GM18502 (cell line): ENCODE data around the gene SLC22A23.
"Not testable (repeated sequence)": the region's sequence is repeated elsewhere in the genome, so short reads cannot be mapped to it uniquely, and the experiment has no call there.

ENCODE experiments used
- ATAC-seq: cut with Tn5 transposase; IDR thresholded peaks from one replicate; pipeline ENCODE4 v1.9.1; 2021; ENCODE audit warnings: mild to moderate bottlenecking; ENCODE audit not compliant: unreplicated experiment, poor library complexity

The SLC22A23 gene

DNA sequence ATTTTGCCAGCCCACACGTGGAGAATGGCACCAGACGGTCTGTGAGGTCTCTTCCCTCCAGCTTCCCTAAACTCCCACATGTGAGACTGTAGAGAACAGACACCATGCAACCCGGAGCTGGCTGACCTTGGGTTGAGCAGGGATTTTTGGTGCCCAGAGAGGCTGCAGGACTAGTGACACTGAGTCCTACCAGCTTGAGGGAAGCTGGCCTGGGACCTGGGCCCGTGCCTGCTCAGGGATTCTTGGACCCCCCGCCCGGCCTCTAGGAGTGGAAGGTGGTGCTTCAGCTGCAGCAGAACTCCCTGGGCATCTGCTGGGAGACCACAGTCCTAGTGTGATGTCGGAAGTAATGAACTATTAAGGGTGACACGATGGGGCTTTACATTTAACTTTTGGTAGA, 194.9 kb downstream of the SLC22A23 start:
- no peak for ATAC-seq

GRCh38 chr6:3261518-3261820, 195.4 kb downstream of the SLC22A23 start:
- no peak for ATAC-seq

DNA sequence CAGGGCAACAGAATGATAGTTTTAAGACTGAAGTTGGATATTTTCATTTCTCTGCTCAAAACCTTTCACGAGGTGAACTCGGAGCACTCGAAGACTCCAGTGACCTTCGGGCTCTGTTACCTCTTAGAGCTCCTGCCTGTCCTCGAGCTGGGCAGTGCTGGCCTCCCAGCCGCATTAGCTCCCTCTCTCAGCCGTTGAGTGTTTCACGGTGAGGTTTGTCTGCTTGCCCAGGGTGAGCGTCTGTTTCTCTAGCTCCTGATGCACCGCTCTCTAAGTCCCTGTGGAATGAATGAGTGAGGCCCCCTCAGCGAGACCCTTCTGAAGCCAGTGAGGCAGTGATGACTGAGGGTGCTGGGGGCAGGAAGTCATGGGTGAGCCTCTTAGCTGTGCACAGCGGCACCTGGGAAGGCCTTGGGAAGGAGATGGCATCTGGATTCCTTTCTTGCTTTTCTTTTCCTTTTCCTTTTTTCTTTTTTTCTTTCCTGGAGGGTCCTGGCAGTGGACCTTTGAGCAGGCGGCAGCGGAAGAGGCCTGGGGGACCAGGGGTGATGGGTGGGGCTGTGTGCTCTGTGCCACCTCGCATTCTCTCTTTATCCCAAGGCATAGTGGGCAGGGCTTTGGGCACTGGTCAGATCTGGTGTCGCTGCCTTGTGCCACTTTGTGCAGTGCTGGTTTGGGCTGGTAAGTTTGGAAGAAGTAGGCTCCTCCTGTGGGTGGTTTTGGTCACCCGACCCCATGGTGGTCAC, 195.9 kb downstream of the SLC22A23 start:
- ATAC-seq, result no peak

DNA sequence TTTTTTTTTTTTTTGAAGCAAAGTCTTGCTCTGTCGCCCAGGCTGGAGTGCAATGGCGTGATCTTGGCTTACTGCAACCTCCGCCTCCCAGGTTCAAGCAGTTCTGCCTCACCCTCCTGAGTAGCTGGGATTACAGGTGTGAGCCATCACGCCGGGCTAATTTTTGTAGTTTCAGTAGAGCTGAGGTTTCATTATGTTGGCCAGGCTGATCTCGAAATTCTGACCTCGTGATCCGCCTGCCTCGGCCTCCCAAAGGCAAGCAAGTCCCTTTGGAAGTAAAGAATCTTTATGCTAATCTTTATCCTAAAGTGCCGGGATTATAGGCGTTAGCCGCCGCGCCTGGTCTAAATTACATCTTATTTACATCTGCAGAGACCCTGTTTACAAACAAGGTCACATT, 196.6 kb downstream of the SLC22A23 start:
- no peak for ATAC-seq

GRCh38 chr6:3259491-3259958, 197.3 kb downstream of the SLC22A23 start:
- ATAC-seq, result peak; percentile 23

DNA sequence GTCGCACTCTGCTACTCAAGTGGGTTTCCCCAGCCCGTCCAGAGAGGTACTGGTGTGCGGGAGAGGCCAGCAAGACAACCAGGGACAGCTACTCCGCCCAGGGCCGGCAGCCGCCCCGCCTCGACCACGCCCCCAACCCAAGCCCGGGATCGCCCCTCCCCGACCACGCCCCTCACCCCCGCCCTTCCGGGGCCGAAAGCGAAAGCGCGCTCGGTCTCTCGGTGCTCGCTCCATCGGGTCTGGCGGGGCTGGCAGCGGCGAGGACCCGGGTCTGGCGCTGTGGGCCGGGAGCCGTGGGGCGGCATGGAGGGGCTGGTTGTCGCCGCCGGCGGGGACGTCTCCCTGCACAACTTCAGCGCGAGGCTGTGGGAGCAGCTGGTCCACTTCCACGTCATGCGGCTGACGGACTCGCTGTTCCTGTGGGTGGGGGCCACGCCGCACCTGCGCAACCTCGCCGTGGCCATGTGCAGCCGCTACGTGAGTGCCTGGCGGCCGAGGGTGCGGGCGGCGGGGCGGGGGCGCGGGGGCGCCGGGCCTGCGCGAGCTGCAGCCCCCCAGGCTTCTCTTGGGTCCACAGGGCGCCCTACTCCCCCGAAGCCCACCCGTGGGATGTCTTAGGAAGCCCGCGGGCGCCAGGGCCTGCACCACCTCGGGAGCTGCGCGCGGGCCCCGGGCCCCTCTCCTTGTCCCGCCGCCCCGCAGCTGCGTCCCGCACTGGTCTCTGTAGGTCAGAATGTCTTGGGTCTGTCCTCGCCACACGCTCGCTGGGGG, 197.9 kb downstream of the SLC22A23 start, which contains the start of gene PSMG4:
Gene PSMG4, plus strand, starts transcription at position 228 of the 771 bp plus-strand sequence. Its CDS starts 76 bp downstream, at position 304.
- ATAC-seq, result peak; percentile 80

- no peak for ATAC-seq
Measured at GRCh38 chr6:3258201-3258600, 198.6 kb downstream of the SLC22A23 start.

GRCh38 chr6:3253597-3253961, 203.3 kb downstream of the SLC22A23 start:
- no peak for ATAC-seq

DNA sequence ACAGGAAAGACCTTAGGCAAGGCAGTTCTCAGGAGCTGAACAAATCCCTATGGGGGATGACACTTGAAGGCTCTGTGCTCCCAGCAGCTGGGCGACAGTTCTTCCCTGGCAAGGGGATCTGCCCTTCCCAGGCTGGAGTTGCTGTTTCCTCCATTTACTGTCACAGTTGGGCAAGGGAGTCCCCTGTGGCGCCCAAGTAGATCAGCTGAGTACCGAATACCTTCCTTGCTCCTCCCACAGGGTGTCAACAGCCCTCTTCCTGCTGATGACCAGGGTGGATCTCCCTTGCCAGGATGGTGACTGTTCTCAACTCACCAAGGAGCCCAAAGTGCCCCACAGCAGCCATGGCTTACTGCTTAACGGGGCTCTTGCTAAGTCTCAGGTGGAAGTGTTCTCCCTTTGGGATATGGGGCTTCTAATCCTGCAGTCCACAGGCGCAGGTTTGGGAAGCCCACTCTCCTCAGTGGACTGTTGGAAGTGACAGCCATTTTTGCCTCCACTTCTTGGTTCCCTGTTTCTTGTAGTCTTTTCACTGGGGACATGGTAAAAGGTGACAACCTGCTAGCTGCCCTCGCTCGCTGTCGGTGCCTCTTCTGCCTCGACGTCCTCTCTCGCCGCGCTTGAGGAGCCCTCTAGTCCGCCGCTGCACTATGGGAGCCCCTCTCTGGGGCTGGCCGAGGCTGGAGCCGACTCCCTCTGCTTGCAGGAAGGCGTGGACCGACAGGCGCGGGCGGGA, 203.8 kb downstream of the SLC22A23 start:
- no peak for ATAC-seq

- no peak for ATAC-seq
Measured at GRCh38 chr6:3252369-3252768, 204.5 kb downstream of the SLC22A23 start.

GRCh38 chr6:3251462-3252314, 205.2 kb downstream of the SLC22A23 start:
- no peak for ATAC-seq

DNA sequence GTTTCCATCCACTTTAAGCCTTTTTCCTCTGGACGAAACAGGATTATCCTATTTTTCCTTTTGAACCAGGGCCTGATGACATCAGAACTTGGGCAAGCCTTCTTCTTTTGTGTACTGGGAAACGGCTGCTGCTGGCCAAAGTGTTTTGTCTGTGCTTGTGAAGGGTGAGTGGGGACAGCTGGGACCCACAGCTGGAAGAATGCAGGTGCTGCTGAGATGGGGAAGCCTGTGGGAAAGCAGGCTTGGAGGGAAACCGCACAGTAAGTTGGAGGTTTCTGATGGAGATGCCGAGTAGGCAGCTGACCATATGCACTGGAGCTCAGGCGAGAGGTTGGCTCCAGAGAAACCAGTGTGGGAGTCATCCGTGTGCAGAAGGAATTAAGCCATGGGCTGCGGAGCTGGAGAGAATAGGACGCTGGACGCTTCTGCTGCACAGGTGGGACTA, 206.6 kb downstream of the SLC22A23 start:
- no peak for ATAC-seq

GRCh38 chr6:3249821-3250220, 207.0 kb downstream of the SLC22A23 start:
- no peak for ATAC-seq

GRCh38 chr6:3247255-3248146, 209.3 kb downstream of the SLC22A23 start:
- ATAC-seq, result no peak

GRCh38 chr6:3245216-3245615, 211.6 kb downstream of the SLC22A23 start:
- ATAC-seq, result no peak

- not testable (repeated sequence) for ATAC-seq
Measured at GRCh38 chr6:3244832-3245161, 212.1 kb downstream of the SLC22A23 start.

DNA sequence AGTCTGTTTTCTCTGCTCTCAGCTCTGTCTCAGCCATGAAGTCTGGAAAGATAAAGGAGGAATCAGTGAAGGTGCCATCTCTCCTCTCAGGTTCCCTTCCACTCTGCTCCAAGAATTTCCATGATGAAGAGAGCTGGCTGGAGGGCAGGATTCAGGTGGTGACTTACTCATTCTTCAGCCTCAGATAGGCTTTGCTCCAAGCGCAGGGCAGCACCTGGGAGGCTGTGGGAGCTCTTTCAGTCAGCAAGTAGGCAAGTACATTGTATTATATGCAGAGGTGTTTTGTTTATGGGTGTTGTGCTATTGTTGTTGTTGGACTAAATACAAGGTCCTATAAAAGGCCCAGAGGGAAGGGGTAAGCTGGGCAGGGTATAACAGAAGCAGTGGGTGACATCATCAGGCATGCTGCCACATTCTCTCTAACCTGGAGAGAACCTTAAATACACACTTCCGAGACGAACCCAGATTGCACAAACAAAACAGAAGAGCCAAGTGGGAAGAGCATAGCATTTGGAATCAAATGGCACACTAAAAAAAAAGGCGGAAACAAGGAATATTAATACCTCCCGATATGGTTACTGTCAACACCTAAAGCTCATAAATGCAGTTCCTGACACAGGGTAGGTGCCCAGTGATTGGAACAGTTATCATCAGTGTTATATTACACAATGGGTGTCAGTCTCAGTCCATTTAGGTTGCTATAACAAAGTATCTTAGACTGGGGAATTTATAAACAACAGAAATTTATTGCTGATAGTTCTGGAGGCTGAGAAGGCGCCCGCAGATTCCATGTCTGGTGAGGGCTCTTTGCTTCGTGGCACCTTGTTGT, 212.6 kb downstream of the SLC22A23 start:
- ATAC-seq, result no peak

DNA sequence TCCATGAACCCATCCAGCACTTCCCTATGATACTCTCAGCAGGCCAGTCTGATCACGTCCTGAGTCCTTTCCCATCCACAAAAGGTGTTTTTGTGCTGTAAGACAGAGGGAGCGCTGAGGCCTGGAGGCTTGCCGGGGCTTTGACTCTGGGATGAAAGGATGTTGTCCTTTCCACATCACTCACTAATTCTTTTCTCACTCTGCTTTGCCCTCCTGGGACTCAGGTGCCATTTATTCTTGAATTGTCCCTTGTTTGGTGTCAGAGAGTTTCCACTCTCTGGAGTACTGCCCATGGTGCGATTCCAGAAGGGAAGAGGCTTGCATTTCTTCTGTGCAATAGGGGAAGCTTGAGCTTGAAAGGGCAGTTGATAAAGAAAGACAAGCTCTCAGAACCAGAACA, 214.1 kb downstream of the SLC22A23 start:
- ATAC-seq, result no peak
